ENCODE data around the gene LTC4S. TPM values are rescaled to one million over a fixed set of nuclear protein-coding genes. Genes with fewer than 3 reads are reported as not detected.
A peak's percentile ranks its signal among the peaks of the same experiment; 100 is the strongest.

LTC4S gene
- total and polyA plus RNA-seq, 9 of the 15 experiments (the other 6 are each of a cell fraction or from before 2014, with no cell fraction given): 0.17 to 0.77 (median 0.75) TPM; not detected in 6

GRCh38 chr5:179818746-179819295 lies 25.0 kb downstream of the LTC4S start (continued):
- TF ChIP-seq ATF6 (CRISPR knock-in tag; IDR thresholded peaks at IDR 0.05): no peak
- TF ChIP-seq DDX20 (tag; IDR thresholded peaks at IDR 0.05; ENCODE audit: low read depth): no peak
- TF ChIP-seq RBM39 (optimal IDR thresholded peaks at IDR 0.05; ENCODE audit: low read depth, low read length): no peak
- no peak for TF ChIP-seq BCOR (IDR thresholded peaks at IDR 0.05)
- peak; percentile 71; the same call in 1 of the 2 replicates for TF ChIP-seq LCOR (CRISPR knock-in tag; IDR thresholded peaks at IDR 0.05)
- TF ChIP-seq MTA3 (IDR thresholded peaks at IDR 0.05; ENCODE audit: borderline replicate concordance): peak; percentile 90
- TF ChIP-seq ZNF408 (CRISPR knock-in tag; IDR thresholded peaks at IDR 0.05; ENCODE audit: low read depth): no peak
- no peak for TF ChIP-seq ATF2 (CRISPR knock-in tag; IDR thresholded peaks at IDR 0.05)
- no peak for TF ChIP-seq ZNF239 (CRISPR knock-in tag; IDR thresholded peaks at IDR 0.05)
- peak; percentile 61 for TF ChIP-seq CEBPG (CRISPR knock-in tag; IDR thresholded peaks at IDR 0.05)
- peak; percentile 49 to 67; a peak in 3 of 4 replicates for TF ChIP-seq CEBPG (tag; conservative IDR thresholded peaks at IDR 0.05 in 1 of 2, IDR thresholded peaks at IDR 0.05 in 1 of 2)
- no peak for TF ChIP-seq BCL6 (CRISPR knock-in tag; IDR thresholded peaks at IDR 0.05)
- TF ChIP-seq HBP1 (CRISPR knock-in tag; IDR thresholded peaks at IDR 0.05): no peak
- TF ChIP-seq, protein P1, sequence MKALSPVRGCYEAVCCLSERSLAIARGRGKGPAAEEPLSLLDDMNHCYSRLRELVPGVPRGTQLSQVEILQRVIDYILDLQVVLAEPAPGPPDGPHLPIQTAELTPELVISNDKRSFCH (CRISPR knock-in tag; IDR thresholded peaks at IDR 0.05): no peak
- TF ChIP-seq, protein P1 (tag; IDR thresholded peaks at IDR 0.05): peak; percentile 21; the same call in 1 of the 2 replicates
- no peak for TF ChIP-seq SNRNP70 (optimal IDR thresholded peaks at IDR 0.05; ENCODE audit: low read depth, low read length)
- no peak for TF ChIP-seq CREBBP (IDR thresholded peaks at IDR 0.05; ENCODE audit: low read depth, low read length)
- TF ChIP-seq CTBP1 (IDR thresholded peaks at IDR 0.05; ENCODE audit: borderline replicate concordance): peak; percentile 88
- no peak for TF ChIP-seq SRSF9 (IDR thresholded peaks at IDR 0.05; ENCODE audit: borderline replicate concordance, low read depth, low read length)
- TF ChIP-seq ZNF384 (IDR thresholded peaks at IDR 0.05; ENCODE audit: low read depth, low read length): no peak

Data from K562 (cell line).